ENCODE data around the gene EPB41L4B.
"Not testable (repeated sequence)": the region's sequence is repeated elsewhere in the genome, so short reads cannot be mapped to it uniquely, and the experiment has no call there.

The EPB41L4B gene

GRCh38 chr9:109228093-109228642, 92.7 kb downstream of the EPB41L4B start:
- no peak overlapping the region for H3K4me3 ChIP-seq (ENCODE audit: low read depth, low read length)
- TF ChIP-seq, protein P1, sequence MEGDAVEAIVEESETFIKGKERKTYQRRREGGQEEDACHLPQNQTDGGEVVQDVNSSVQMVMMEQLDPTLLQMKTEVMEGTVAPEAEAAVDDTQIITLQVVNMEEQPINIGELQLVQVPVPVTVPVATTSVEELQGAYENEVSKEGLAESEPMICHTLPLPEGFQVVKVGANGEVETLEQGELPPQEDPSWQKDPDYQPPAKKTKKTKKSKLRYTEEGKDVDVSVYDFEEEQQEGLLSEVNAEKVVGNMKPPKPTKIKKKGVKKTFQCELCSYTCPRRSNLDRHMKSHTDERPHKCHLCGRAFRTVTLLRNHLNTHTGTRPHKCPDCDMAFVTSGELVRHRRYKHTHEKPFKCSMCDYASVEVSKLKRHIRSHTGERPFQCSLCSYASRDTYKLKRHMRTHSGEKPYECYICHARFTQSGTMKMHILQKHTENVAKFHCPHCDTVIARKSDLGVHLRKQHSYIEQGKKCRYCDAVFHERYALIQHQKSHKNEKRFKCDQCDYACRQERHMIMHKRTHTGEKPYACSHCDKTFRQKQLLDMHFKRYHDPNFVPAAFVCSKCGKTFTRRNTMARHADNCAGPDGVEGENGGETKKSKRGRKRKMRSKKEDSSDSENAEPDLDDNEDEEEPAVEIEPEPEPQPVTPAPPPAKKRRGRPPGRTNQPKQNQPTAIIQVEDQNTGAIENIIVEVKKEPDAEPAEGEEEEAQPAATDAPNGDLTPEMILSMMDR (IDR thresholded peaks at IDR 0.05; ENCODE audit: borderline replicate concordance, insufficient read depth, low read depth, low read length) = no peak

- TF ChIP-seq, protein P1 (IDR thresholded peaks at IDR 0.05; ENCODE audit: borderline replicate concordance, insufficient read depth, low read depth, low read length) = no peak
- H3K4me3 ChIP-seq (ENCODE audit: low read depth, low read length) = no peak overlapping the region
Observed at GRCh38 chr9:109225629-109226028, 95.2 kb downstream of the EPB41L4B start.

DNA sequence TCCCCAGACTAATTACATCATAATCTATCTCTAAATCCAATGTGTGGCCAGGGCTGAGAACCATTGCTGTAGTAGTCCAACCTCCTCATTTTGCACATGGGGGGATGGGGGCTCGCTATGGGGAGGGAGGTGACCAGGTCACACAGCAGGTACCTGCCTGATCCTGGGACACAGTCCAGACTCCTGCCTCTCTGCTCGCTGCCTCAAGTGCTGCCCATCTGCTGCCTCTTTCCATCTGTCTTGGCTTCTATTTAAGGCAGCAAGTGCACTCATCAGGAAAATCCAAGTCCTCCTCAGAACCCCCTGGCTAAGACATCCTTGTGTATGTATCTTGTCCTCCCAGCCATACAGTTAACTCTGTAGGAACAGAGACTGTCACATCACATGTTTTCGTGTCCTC, 96.1 kb downstream of the EPB41L4B start:
- TF ChIP-seq, protein P1 (IDR thresholded peaks at IDR 0.05; ENCODE audit: borderline replicate concordance, insufficient read depth, low read depth, low read length) = no peak
- no peak overlapping the region for H3K4me3 ChIP-seq (ENCODE audit: low read depth, low read length)

DNA sequence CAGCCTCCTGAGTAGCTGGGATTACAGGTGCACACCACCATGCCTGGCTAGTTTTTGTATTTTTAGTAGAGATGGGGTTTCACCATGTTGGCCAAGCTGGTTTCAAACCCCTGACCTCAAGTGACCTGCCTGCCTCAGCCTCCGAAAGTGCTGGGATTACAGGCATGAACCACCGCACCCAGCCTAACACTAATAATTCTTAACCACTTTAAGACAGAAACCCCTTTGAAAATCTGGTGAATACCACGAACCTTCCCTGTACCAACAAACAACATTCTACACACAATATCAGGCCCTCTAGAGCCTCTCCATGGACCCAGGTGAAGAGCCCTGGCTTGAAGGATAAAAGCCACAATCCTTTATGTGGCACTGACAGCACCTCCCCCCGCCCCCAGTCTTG, 102.6 kb downstream of the EPB41L4B start:
- not testable (repeated sequence) for H3K4me3 ChIP-seq (ENCODE audit: low read depth, low read length)

DNA sequence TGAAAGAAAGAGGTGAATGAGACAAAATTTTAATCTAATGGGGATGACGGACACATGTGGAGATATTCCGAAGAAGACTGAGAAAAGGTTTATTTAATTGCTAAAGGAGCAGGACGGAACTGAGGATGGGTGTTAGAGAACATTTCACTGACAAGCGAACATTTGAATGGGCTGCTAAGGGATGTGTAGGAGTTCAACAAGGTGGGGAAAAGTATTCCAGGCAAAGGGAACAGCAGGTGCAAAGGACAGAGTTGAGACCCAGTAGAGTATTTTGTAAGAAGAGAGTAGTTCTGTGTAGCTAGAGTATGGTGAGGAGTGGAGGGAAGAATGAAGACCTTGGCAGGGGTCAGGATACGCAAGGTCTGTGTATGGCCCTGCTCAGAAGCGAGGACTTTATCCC, 106.4 kb downstream of the EPB41L4B start:
- TF ChIP-seq, protein P1 (IDR thresholded peaks at IDR 0.05; ENCODE audit: borderline replicate concordance, insufficient read depth, low read depth, low read length) = no peak
- no peak overlapping the region for H3K4me3 ChIP-seq (ENCODE audit: low read depth, low read length)

- TF ChIP-seq, protein P1 (IDR thresholded peaks at IDR 0.05; ENCODE audit: borderline replicate concordance, insufficient read depth, low read depth, low read length) = no peak
- no peak overlapping the region for H3K4me3 ChIP-seq (ENCODE audit: low read depth, low read length)
Observed at GRCh38 chr9:109213285-109214121, 107.4 kb downstream of the EPB41L4B start.

GRCh38 chr9:109212768-109213167, 108.1 kb downstream of the EPB41L4B start:
- TF ChIP-seq, protein P1 (IDR thresholded peaks at IDR 0.05; ENCODE audit: borderline replicate concordance, insufficient read depth, low read depth, low read length) = no peak
- no peak overlapping the region for H3K4me3 ChIP-seq (ENCODE audit: low read depth, low read length)

Measured in GM12875 (cell line).